K562 (cell line): ENCODE results near the gene LST1. TPM values are rescaled to one million over a fixed set of nuclear protein-coding genes. Genes with fewer than 3 reads are reported as not detected.
A peak's percentile ranks its signal among the peaks of the same experiment; 100 is the strongest.

ENCODE experiments used
- CBX2 ChIP-seq: fragments of 200-600 bp; sonication (generic); IDR thresholded peaks from one replicate; pipeline ENCODE4 v1.6.1; 2012; ENCODE audit warnings: mild to moderate bottlenecking, low read length, inconsistent platforms; ENCODE audit not compliant: insufficient read depth, poor library complexity, severe bottlenecking
- CXXC5 ChIP-seq: fragments of 250-450 bp; sonication (Bioruptor Pico); IDR thresholded peaks from 2 replicates; pipeline ENCODE4 v1.8.0; 2022; ENCODE audit warnings: inconsistent platforms, mild to moderate bottlenecking, moderate library complexity
- EGR1 ChIP-seq: fragments of 450-650 bp; conservative IDR thresholded peaks from 2 replicates; pipeline ENCODE4 v1.6.1; 2017; ENCODE audit warnings: mild to moderate bottlenecking
- ELF1 ChIP-seq: fragments of 200-800 bp; sonication (Bioruptor generic); IDR thresholded peaks from 2 replicates; pipeline ENCODE4 v1.6.1; 2016; ENCODE audit warnings: missing genetic modification characterization, missing compliant biosample characterization
- NCOA1 ChIP-seq: fragments of 450-650 bp; IDR thresholded peaks from 2 replicates; pipeline ENCODE4 v1.6.1; 2016; ENCODE audit warnings: low read depth
- NCOA4 ChIP-seq: fragments of 450-650 bp; IDR thresholded peaks from 2 replicates; pipeline ENCODE4 v1.6.1; 2018; ENCODE audit warnings: mild to moderate bottlenecking; ENCODE audit not compliant: partially characterized antibody
- PRMT5 ChIP-seq: sonication (generic); formaldehyde crosslinking; IDR thresholded peaks from 2 replicates; pipeline ENCODE4 v1.5.0; 2020; ENCODE audit warnings: missing genetic modification reagents
- RNF2 ChIP-seq: sonication (generic); IDR thresholded peaks from 2 replicates; pipeline ENCODE4 v1.6.1; 2016
- SP1 ChIP-seq: sonication (generic); formaldehyde crosslinking; IDR thresholded peaks from 2 replicates; pipeline ENCODE4 v1.8.1; 2022; ENCODE audit warnings: mild to moderate bottlenecking, missing genetic modification reagents
- TAF7 ChIP-seq: fragments of 450-650 bp; IDR thresholded peaks from 2 replicates; pipeline ENCODE4 v1.6.1; 2016; ENCODE audit warnings: missing genetic modification characterization, missing compliant biosample characterization
- ZNF324 ChIP-seq: fragments of 250-450 bp; sonication (Bioruptor Pico); IDR thresholded peaks from 2 replicates; pipeline ENCODE4 v1.4.0; 2020; ENCODE audit warnings: mild to moderate bottlenecking
- polyA plus RNA-seq, 8 experiments: library from polyadenylated mRNA; depleted of rRNA in 4 of 8; stranded (reverse) in 5 of 8; unstranded in 3 of 8; fragments of >200 nt; fragmentation: Nextera tagmentation in 2 of 8; fragmentation: Illumina TruSeq in 1 of 8; extraction: Ambion mirVana in 2 of 8; extraction: Trizol in 1 of 8; gene quantifications; 2 replicates each; pipeline versions ENCODE4 v1.2.1 to v1.2.3, GENCODE V29; 2011 to 2014; ENCODE audit warnings: inconsistent platforms in 1 of 8, missing spikeins in 1 of 8
- total RNA-seq, 7 experiments: library from RNA; depleted of rRNA in 6 of 7; stranded (reverse); fragments of >200 nt in 6 of 7; fragmentation: Illumina TruSeq in 2 of 7; extraction: Trizol in 2 of 7; gene quantifications; 2 replicates each; pipeline versions ENCODE4 v1.2.1 to v1.2.3, GENCODE V29; 2011 to 2021; ENCODE audit warnings: low replicate concordance in 1 of 7
- TF ChIP-seq, protein P1 (sequence below): fragments of 200-800 bp; sonication (Bioruptor generic); IDR thresholded peaks from 2 replicates; pipeline ENCODE4 v1.6.1; 2017; ENCODE audit warnings: missing genetic modification characterization, missing compliant biosample characterization
- TF ChIP-seq, protein P2 (sequence below), 3 experiments: fragments of 200-800 bp in 1 of 3; fragments of 250-450 bp in 1 of 3; fragments of 450-650 bp in 1 of 3; sonication (Bioruptor Pico) in 1 of 3; sonication (Bioruptor generic) in 1 of 3; formaldehyde crosslinking in 1 of 3; IDR thresholded peaks; 2 replicates each; pipeline versions ENCODE4 v1.6.1 to v1.8.0; 2016 to 2022; ENCODE audit warnings: mild to moderate bottlenecking in 2 of 3, missing genetic modification characterization in 2 of 3, missing compliant biosample characterization in 1 of 3, moderate library complexity in 1 of 3
- TF ChIP-seq, protein P3 (sequence below): sonication (generic); formaldehyde crosslinking; IDR thresholded peaks from 2 replicates; pipeline ENCODE4 v1.4.0; 2020; ENCODE audit warnings: mild to moderate bottlenecking, missing genetic modification reagents
- TF ChIP-seq, protein P4 (sequence below): fragments of 150-350 bp; conservative IDR thresholded peaks from 2 replicates; pipeline ENCODE4 v1.6.1; 2014; ENCODE audit warnings: low read length

The LST1 gene
- total and polyA plus RNA-seq, 9 of the 15 experiments (the other 6 are each of a cell fraction or from before 2014, with no cell fraction given): 0.82 to 7.8 (median 1.7) TPM

DNA sequence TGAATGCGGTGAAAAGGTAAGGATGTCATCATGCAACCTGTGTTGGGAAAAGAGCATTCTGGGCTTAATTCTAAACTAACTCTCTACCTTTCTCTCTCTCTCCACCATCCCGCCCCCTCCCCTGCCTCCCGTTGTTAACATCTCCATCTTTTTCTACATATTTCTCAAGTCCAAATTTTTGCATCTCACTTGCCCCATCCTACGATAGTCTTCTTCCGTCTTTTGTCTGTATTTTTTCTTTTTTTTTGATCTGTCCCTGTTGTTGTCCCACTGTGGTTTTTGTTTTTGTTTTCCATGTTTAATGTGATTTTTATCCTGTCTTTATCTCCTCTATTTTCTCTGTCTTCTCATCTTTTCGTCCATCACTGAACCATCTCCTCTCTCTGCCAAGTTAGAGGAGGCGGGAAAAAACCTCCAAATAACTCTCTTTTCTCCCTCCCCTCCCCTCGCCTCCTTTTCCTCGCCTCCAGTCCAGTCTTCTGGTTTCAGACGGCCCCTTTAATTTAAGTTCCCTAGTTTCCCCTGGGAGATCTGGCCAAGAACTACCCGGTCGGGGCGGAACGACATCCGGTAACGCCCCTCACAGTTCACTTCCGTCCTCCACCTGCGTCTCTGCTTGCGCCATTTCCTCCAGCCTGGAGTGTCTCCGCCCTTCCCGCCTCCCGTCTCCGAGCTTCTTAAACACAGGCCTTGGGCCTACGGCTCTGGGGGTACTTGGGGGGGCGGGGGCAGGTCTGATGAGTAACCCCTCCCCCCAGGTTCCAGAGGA lies 38.9 kb upstream of the LST1 start, which contains the start of gene NFKBIL1 (continued):
- TF ChIP-seq ZNF324 (CRISPR knock-in tag) (no peak), TAF7 (tag) (peak; percentile 77), ELF1 (peak; percentile 96), CXXC5 (CRISPR knock-in tag) (peak; percentile 91), EGR1 (peak; percentile 63), PRMT5 (CRISPR knock-in tag) (no peak), RNF2 (peak; percentile 52; the same call in 1 of the 2 replicates), NCOA4 (peak; percentile 55), SP1 (CRISPR knock-in tag) (peak; percentile 99), CBX2 (no peak), NCOA1 (peak; percentile 99)
- TF ChIP-seq, protein P1, sequence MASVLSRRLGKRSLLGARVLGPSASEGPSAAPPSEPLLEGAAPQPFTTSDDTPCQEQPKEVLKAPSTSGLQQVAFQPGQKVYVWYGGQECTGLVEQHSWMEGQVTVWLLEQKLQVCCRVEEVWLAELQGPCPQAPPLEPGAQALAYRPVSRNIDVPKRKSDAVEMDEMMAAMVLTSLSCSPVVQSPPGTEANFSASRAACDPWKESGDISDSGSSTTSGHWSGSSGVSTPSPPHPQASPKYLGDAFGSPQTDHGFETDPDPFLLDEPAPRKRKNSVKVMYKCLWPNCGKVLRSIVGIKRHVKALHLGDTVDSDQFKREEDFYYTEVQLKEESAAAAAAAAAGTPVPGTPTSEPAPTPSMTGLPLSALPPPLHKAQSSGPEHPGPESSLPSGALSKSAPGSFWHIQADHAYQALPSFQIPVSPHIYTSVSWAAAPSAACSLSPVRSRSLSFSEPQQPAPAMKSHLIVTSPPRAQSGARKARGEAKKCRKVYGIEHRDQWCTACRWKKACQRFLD (CRISPR knock-in tag): no peak
- TF ChIP-seq, protein P2, sequence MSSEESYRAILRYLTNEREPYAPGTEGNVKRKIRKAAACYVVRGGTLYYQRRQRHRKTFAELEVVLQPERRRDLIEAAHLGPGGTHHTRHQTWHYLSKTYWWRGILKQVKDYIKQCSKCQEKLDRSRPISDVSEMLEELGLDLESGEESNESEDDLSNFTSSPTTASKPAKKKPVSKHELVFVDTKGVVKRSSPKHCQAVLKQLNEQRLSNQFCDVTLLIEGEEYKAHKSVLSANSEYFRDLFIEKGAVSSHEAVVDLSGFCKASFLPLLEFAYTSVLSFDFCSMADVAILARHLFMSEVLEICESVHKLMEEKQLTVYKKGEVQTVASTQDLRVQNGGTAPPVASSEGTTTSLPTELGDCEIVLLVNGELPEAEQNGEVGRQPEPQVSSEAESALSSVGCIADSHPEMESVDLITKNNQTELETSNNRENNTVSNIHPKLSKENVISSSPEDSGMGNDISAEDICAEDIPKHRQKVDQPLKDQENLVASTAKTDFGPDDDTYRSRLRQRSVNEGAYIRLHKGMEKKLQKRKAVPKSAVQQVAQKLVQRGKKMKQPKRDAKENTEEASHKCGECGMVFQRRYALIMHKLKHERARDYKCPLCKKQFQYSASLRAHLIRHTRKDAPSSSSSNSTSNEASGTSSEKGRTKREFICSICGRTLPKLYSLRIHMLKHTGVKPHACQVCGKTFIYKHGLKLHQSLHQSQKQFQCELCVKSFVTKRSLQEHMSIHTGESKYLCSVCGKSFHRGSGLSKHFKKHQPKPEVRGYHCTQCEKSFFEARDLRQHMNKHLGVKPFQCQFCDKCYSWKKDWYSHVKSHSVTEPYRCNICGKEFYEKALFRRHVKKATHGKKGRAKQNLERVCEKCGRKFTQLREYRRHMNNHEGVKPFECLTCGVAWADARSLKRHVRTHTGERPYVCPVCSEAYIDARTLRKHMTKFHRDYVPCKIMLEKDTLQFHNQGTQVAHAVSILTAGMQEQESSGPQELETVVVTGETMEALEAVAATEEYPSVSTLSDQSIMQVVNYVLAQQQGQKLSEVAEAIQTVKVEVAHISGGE (CRISPR knock-in tag; IDR thresholded peaks at IDR 0.05): peak; percentile 95 to 99 (median 97)
- TF ChIP-seq, protein P3, sequence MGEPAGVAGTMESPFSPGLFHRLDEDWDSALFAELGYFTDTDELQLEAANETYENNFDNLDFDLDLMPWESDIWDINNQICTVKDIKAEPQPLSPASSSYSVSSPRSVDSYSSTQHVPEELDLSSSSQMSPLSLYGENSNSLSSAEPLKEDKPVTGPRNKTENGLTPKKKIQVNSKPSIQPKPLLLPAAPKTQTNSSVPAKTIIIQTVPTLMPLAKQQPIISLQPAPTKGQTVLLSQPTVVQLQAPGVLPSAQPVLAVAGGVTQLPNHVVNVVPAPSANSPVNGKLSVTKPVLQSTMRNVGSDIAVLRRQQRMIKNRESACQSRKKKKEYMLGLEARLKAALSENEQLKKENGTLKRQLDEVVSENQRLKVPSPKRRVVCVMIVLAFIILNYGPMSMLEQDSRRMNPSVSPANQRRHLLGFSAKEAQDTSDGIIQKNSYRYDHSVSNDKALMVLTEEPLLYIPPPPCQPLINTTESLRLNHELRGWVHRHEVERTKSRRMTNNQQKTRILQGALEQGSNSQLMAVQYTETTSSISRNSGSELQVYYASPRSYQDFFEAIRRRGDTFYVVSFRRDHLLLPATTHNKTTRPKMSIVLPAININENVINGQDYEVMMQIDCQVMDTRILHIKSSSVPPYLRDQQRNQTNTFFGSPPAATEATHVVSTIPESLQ (CRISPR knock-in tag): 0 out of 2 replicates have a peak, but pooled peaks have one; percentile 45
- TF ChIP-seq, protein P4, sequence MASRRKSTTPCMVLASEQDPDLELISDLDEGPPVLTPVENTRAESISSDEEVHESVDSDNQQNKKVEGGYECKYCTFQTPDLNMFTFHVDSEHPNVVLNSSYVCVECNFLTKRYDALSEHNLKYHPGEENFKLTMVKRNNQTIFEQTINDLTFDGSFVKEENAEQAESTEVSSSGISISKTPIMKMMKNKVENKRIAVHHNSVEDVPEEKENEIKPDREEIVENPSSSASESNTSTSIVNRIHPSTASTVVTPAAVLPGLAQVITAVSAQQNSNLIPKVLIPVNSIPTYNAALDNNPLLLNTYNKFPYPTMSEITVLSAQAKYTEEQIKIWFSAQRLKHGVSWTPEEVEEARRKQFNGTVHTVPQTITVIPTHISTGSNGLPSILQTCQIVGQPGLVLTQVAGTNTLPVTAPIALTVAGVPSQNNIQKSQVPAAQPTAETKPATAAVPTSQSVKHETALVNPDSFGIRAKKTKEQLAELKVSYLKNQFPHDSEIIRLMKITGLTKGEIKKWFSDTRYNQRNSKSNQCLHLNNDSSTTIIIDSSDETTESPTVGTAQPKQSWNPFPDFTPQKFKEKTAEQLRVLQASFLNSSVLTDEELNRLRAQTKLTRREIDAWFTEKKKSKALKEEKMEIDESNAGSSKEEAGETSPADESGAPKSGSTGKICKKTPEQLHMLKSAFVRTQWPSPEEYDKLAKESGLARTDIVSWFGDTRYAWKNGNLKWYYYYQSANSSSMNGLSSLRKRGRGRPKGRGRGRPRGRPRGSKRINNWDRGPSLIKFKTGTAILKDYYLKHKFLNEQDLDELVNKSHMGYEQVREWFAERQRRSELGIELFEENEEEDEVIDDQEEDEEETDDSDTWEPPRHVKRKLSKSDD: peak; percentile 8; the same call in 1 of the 2 replicates
